SK-N-SH treated with all-trans-retinoic acid at 6 μM for 48 hours (cell line): ENCODE data around the gene NTN5.

Source experiments
- ATAC-seq: fragments of 200-7000 bp; cut with Tn5 transposase; 3 replicates; pipeline ENCODE4 v1.9.1; 2020; ENCODE audit warnings: mild to moderate bottlenecking, moderate library complexity
- ARNTL ChIP-seq: fragments of 450-650 bp; formaldehyde crosslinking; IDR thresholded peaks from 2 replicates; pipeline ENCODE4 v1.5.0; 2020; ENCODE audit warnings: low read depth, mild to moderate bottlenecking, moderate library complexity, borderline replicate concordance
- CSDC2 ChIP-seq: fragments of 250-450 bp; sonication (Bioruptor Pico); IDR thresholded peaks from 2 replicates; pipeline ENCODE4 v1.5.0; 2020; ENCODE audit warnings: mild to moderate bottlenecking, moderate library complexity
- CSRNP3 ChIP-seq: fragments of 250-450 bp; sonication (Bioruptor Pico); IDR thresholded peaks from 2 replicates; pipeline ENCODE4 v1.5.1; 2021; ENCODE audit warnings: mild to moderate bottlenecking, moderate library complexity
- ESRRG ChIP-seq: fragments of 250-450 bp; sonication (Bioruptor Pico); IDR thresholded peaks from 2 replicates; pipeline ENCODE4 v1.6.1; 2021; ENCODE audit warnings: mild to moderate bottlenecking
- GLIS3 ChIP-seq: fragments of 250-450 bp; sonication (Bioruptor Pico); IDR thresholded peaks from 2 replicates; pipeline ENCODE4 v1.5.0; 2020; ENCODE audit warnings: mild to moderate bottlenecking, moderate library complexity
- ISL1 ChIP-seq: fragments of 250-450 bp; sonication (Bioruptor Pico); IDR thresholded peaks from 2 replicates; pipeline ENCODE4 v2.1.2; 2022; ENCODE audit warnings: mild to moderate bottlenecking, moderate library complexity
- OSR1 ChIP-seq: fragments of 250-450 bp; sonication (Bioruptor Pico); IDR thresholded peaks from 2 replicates; pipeline ENCODE4 v1.8.0; 2022; ENCODE audit warnings: moderate library complexity, mild to moderate bottlenecking, inconsistent platforms
- PPARA ChIP-seq: fragments of 250-450 bp; sonication (Bioruptor Pico); IDR thresholded peaks from 2 replicates; pipeline ENCODE4 v1.5.0; 2020; ENCODE audit warnings: mild to moderate bottlenecking, borderline replicate concordance
- RARB ChIP-seq: fragments of 250-450 bp; sonication (Bioruptor Pico); IDR thresholded peaks from 2 replicates; pipeline ENCODE4 v1.8.0; 2021; ENCODE audit warnings: mild to moderate bottlenecking, moderate library complexity
- SNAI2 ChIP-seq: fragments of 250-450 bp; sonication (Bioruptor Pico); IDR thresholded peaks from 2 replicates; pipeline ENCODE4 v1.5.0; 2020; ENCODE audit warnings: mild to moderate bottlenecking, moderate library complexity
- TOX ChIP-seq: fragments of 250-450 bp; sonication (Bioruptor Pico); IDR thresholded peaks from 2 replicates; pipeline ENCODE4 v1.8.0; 2021; ENCODE audit warnings: mild to moderate bottlenecking, moderate library complexity, borderline replicate concordance
- ZC3H10 ChIP-seq: fragments of 250-450 bp; sonication (Bioruptor Pico); IDR thresholded peaks from 2 replicates; pipeline ENCODE4 v1.5.1; 2021; ENCODE audit warnings: mild to moderate bottlenecking, moderate library complexity
- ZFP3 ChIP-seq: fragments of 250-450 bp; sonication (Bioruptor Pico); IDR thresholded peaks from 2 replicates; pipeline ENCODE4 v1.5.0; 2020; ENCODE audit warnings: mild to moderate bottlenecking, moderate library complexity
- ZFP30 ChIP-seq: fragments of 450-650 bp; formaldehyde crosslinking; IDR thresholded peaks from 2 replicates; pipeline ENCODE4 v1.5.0; 2022; ENCODE audit warnings: mild to moderate bottlenecking, moderate library complexity
- ZNF565 ChIP-seq: fragments of 450-650 bp; formaldehyde crosslinking; conservative IDR thresholded peaks from 2 replicates; pipeline ENCODE4 v1.5.0; 2020; ENCODE audit warnings: low read depth, mild to moderate bottlenecking, moderate library complexity
- ZNF70 ChIP-seq: fragments of 450-650 bp; formaldehyde crosslinking; IDR thresholded peaks from 2 replicates; pipeline ENCODE4 v1.5.0; 2020; ENCODE audit warnings: mild to moderate bottlenecking, moderate library complexity
- ZNF8 ChIP-seq: fragments of 450-650 bp; formaldehyde crosslinking; IDR thresholded peaks from 2 replicates; pipeline ENCODE4 v1.5.0; 2020; ENCODE audit warnings: mild to moderate bottlenecking, moderate library complexity
- TF ChIP-seq, protein P1 (sequence below): fragments of 250-450 bp; sonication (Bioruptor Pico); IDR thresholded peaks from 2 replicates; pipeline ENCODE4 v1.8.0; 2021; ENCODE audit warnings: low read depth, mild to moderate bottlenecking, moderate library complexity, borderline replicate concordance
- TF ChIP-seq, protein P2 (sequence below): fragments of 250-450 bp; sonication (Bioruptor Pico); IDR thresholded peaks from 2 replicates; pipeline ENCODE4 v1.5.0; 2020; ENCODE audit warnings: mild to moderate bottlenecking, moderate library complexity
- TF ChIP-seq, protein P3 (sequence below): fragments of 250-450 bp; sonication (Bioruptor Pico); IDR thresholded peaks from 2 replicates; pipeline ENCODE4 v1.8.0; 2020; ENCODE audit warnings: mild to moderate bottlenecking, moderate library complexity, borderline replicate concordance
- TF ChIP-seq, protein P4 (sequence below): fragments of 250-450 bp; sonication (Bioruptor Pico); IDR thresholded peaks from 2 replicates; pipeline ENCODE4 v1.5.1; 2020; ENCODE audit warnings: low read depth, mild to moderate bottlenecking, moderate library complexity

NTN5 gene

GRCh38 chr19:48698046-48698445 is 25.2 kb upstream of the NTN5 start:
- TF ChIP-seq ISL1 (CRISPR knock-in tag) (no peak), ESRRG (CRISPR knock-in tag) (no peak), ZFP30 (CRISPR knock-in tag) (no peak), ZFP3 (no peak), ARNTL (CRISPR knock-in tag) (no peak), PPARA (no peak), CSRNP3 (CRISPR knock-in tag) (no peak), SNAI2 (CRISPR knock-in tag) (no peak), GLIS3 (CRISPR knock-in tag) (no peak), ZC3H10 (CRISPR knock-in tag) (no peak), ZNF565 (CRISPR knock-in tag) (no peak), ZNF8 (CRISPR knock-in tag) (no peak), RARB (CRISPR knock-in tag) (no peak)
- TF ChIP-seq, protein P1, sequence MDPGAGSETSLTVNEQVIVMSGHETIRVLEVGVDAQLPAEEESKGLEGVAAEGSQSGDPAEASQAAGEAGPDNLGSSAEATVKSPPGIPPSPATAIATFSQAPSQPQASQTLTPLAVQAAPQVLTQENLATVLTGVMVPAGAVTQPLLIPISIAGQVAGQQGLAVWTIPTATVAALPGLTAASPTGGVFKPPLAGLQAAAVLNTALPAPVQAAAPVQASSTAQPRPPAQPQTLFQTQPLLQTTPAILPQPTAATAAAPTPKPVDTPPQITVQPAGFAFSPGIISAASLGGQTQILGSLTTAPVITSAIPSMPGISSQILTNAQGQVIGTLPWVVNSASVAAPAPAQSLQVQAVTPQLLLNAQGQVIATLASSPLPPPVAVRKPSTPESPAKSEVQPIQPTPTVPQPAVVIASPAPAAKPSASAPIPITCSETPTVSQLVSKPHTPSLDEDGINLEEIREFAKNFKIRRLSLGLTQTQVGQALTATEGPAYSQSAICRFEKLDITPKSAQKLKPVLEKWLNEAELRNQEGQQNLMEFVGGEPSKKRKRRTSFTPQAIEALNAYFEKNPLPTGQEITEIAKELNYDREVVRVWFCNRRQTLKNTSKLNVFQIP (CRISPR knock-in tag), result no peak
- TF ChIP-seq, protein P2, sequence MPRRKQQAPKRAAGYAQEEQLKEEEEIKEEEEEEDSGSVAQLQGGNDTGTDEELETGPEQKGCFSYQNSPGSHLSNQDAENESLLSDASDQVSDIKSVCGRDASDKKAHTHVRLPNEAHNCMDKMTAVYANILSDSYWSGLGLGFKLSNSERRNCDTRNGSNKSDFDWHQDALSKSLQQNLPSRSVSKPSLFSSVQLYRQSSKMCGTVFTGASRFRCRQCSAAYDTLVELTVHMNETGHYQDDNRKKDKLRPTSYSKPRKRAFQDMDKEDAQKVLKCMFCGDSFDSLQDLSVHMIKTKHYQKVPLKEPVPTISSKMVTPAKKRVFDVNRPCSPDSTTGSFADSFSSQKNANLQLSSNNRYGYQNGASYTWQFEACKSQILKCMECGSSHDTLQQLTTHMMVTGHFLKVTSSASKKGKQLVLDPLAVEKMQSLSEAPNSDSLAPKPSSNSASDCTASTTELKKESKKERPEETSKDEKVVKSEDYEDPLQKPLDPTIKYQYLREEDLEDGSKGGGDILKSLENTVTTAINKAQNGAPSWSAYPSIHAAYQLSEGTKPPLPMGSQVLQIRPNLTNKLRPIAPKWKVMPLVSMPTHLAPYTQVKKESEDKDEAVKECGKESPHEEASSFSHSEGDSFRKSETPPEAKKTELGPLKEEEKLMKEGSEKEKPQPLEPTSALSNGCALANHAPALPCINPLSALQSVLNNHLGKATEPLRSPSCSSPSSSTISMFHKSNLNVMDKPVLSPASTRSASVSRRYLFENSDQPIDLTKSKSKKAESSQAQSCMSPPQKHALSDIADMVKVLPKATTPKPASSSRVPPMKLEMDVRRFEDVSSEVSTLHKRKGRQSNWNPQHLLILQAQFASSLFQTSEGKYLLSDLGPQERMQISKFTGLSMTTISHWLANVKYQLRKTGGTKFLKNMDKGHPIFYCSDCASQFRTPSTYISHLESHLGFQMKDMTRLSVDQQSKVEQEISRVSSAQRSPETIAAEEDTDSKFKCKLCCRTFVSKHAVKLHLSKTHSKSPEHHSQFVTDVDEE, result no peak
- TF ChIP-seq, protein P3, sequence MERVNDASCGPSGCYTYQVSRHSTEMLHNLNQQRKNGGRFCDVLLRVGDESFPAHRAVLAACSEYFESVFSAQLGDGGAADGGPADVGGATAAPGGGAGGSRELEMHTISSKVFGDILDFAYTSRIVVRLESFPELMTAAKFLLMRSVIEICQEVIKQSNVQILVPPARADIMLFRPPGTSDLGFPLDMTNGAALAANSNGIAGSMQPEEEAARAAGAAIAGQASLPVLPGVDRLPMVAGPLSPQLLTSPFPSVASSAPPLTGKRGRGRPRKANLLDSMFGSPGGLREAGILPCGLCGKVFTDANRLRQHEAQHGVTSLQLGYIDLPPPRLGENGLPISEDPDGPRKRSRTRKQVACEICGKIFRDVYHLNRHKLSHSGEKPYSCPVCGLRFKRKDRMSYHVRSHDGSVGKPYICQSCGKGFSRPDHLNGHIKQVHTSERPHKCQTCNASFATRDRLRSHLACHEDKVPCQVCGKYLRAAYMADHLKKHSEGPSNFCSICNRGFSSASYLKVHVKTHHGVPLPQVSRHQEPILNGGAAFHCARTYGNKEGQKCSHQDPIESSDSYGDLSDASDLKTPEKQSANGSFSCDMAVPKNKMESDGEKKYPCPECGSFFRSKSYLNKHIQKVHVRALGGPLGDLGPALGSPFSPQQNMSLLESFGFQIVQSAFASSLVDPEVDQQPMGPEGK (CRISPR knock-in tag), result no peak
- ATAC-seq, result peak; percentile 92

DNA sequence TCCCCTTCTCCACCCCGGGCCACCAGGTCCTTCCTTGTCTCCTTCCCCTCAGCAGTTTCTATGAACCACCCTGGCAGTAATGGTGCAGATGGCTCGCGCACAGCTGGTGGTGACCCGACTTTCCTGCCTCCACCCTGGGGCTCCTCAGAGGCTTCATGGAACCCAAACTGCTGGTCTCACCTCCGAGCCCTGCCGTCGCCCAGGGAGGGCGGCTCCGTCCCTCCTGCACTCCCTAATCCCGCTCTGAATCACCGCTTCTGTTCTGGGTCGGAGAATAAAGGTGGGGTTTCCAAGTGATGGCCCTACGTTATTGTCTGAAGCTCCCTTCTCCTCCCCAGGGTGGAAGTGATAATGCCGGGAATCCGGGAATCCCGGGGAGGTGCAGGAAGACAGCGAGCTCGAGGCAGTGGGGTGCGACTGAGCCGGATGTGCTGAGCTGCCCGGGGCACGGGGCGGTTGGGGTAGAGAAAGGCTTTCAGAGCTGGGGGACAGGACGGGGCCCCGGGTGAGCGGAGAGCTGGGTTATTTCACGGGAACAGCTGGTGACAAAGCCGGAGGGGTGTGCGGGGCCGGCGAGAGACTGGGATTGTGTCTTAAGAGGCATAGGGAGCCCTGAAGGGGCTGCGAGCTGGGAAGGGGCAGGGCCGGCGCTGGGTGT is 23.7 kb upstream of the NTN5 start:
- ATAC-seq, result no peak
- TF ChIP-seq CSDC2 (no peak), PPARA (no peak), OSR1 (no peak), ISL1 (CRISPR knock-in tag) (no peak), ZNF8 (CRISPR knock-in tag) (no peak), ZNF70 (CRISPR knock-in tag) (no peak), ESRRG (CRISPR knock-in tag) (no peak), TOX (CRISPR knock-in tag) (no peak), RARB (CRISPR knock-in tag) (no peak)
- TF ChIP-seq, protein P4, sequence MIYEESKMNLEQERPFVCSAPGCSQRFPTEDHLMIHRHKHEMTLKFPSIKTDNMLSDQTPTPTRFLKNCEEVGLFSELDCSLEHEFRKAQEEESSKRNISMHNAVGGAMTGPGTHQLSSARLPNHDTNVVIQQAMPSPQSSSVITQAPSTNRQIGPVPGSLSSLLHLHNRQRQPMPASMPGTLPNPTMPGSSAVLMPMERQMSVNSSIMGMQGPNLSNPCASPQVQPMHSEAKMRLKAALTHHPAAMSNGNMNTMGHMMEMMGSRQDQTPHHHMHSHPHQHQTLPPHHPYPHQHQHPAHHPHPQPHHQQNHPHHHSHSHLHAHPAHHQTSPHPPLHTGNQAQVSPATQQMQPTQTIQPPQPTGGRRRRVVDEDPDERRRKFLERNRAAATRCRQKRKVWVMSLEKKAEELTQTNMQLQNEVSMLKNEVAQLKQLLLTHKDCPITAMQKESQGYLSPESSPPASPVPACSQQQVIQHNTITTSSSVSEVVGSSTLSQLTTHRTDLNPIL (CRISPR knock-in tag), result no peak
- TF ChIP-seq, protein P3 (CRISPR knock-in tag), result no peak
- TF ChIP-seq, protein P1 (CRISPR knock-in tag), result no peak
